HepG2 (cell line): Measurements from ENCODE around the gene UBAC1. TPM values are rescaled to one million over a fixed set of nuclear protein-coding genes. Genes with fewer than 3 reads are reported as not detected.

Experiments
- ATAC-seq: fragments of 200-7000 bp; cut with Tn5 transposase; 3 replicates; pipeline ENCODE4 v1.9.1; 2020; ENCODE audit warnings: mild to moderate bottlenecking, moderate library complexity
- BruUV-seq: library from RNA; stranded (reverse); fragments of 400-500 nt; replicated peaks from 2 replicates; lab custom pipeline; 2021; lab: Mats Ljungman, UMichigan
- CTCF ChIA-PET: fragments of 300-600 bp; formaldehyde crosslinking; extraction: SDS; loops from one replicate; lab custom pipeline; 2021; ENCODE audit warnings: low total read pairs, inconsistent platforms, low intra/inter-chr PET ratio; lab: Yijun Ruan, JAX
- POLR2A ChIA-PET: fragments of 350-600 bp; sonication (Branson Sonifier 250); formaldehyde crosslinking; loops from one replicate; lab custom pipeline; 2020; ENCODE audit warnings: antibody characterized with exemption, inconsistent platforms; lab: Yijun Ruan, JAX
- DNase-seq: peaks from one replicate; pipeline ENCODE4 v3.0.0-alpha.2; 2015; ENCODE audit warnings: low spot score
- FAIRE-seq: peaks from 3 replicates; lab custom pipeline; 2011; peaks lifted over from hg19 to GRCh38; lab: Jason Lieb, UNC
- H2AFZ ChIP-seq: one replicate; pipeline ENCODE4 v1.6.1; 2011; ENCODE audit warnings: low read length, inconsistent platforms
- H3K27ac ChIP-seq: fragments of 300-600 bp; 3 replicates; pipeline ENCODE4 v1.8.0; 2011; ENCODE audit warnings: mixed run types, mild to moderate bottlenecking, mixed read lengths, low read length, inconsistent platforms; ENCODE audit not compliant: insufficient read depth; ENCODE audit errors: extremely low read length
- H3K27me3 ChIP-seq, 2 experiments: fragments of 200-600 bp in 1 of 2; 2 replicates in 1 of 2; 3 replicates in 1 of 2; pipeline versions ENCODE4 v1.6.0 to v1.8.0; 2011; ENCODE audit warnings: low read length in 2 of 2, mild to moderate bottlenecking in 2 of 2, moderate library complexity in 2 of 2, inconsistent platforms in 1 of 2; ENCODE audit not compliant: insufficient read depth in 2 of 2, control insufficient read depth in 1 of 2
- H3K36me3 ChIP-seq, 2 experiments: fragments of 200-600 bp in 1 of 2; replicated peaks in 1 of 2; 2 replicates in 1 of 2; 3 replicates in 1 of 2; pipeline versions ENCODE4 v1.5.1 to v1.8.0; 2011; ENCODE audit warnings: low read length in 2 of 2, inconsistent platforms in 1 of 2; ENCODE audit not compliant: insufficient read depth in 2 of 2, control insufficient read depth in 1 of 2
- H3K4me1 ChIP-seq: 2 replicates; pipeline ENCODE4 v1.5.1; 2012; ENCODE audit warnings: low read length, inconsistent platforms; ENCODE audit not compliant: insufficient read depth
- H3K4me2 ChIP-seq: 2 replicates; pipeline ENCODE4 v1.6.0; 2011; ENCODE audit warnings: low read depth, low read length, inconsistent platforms
- H3K4me3 ChIP-seq, 3 experiments: fragments of 200-600 bp in 1 of 3; sonication (generic), shearing (Covaris generic) in 1 of 3; replicated peaks in 1 of 3; 2 replicates each; pipeline ENCODE4 v1.5.1; 2011 to 2016; ENCODE audit warnings: low read length in 3 of 3, inconsistent platforms in 2 of 3, low read depth in 2 of 3, mild to moderate bottlenecking in 2 of 3, control low read depth in 1 of 3, mixed read lengths in 1 of 3; ENCODE audit not compliant: insufficient read depth in 1 of 3
- H3K79me2 ChIP-seq: one replicate; pipeline ENCODE4 v1.6.1; 2011; ENCODE audit warnings: low read length, inconsistent platforms; ENCODE audit not compliant: insufficient read depth
- H3K9ac ChIP-seq: 2 replicates; pipeline ENCODE4 v1.6.0; 2011; ENCODE audit warnings: mild to moderate bottlenecking, low read depth, low read length, inconsistent platforms; ENCODE audit not compliant: insufficient read depth
- H3K9me3 ChIP-seq: 2 replicates; pipeline ENCODE4 v1.5.1; 2012; ENCODE audit warnings: mild to moderate bottlenecking, low read length
- H4K20me1 ChIP-seq: 2 replicates; pipeline ENCODE4 v1.6.0; 2011; ENCODE audit warnings: inconsistent platforms, mild to moderate bottlenecking, low read length, moderate library complexity; ENCODE audit not compliant: insufficient read depth
- ATF7 ChIP-seq, 2 experiments: fragments of 450-650 bp in 1 of 2; sonication (generic) in 1 of 2; formaldehyde crosslinking in 1 of 2; IDR thresholded peaks; 2 replicates each; pipeline versions ENCODE4 v1.4.0 to v1.6.1; 2016 to 2020; ENCODE audit warnings: antibody characterized with exemption in 1 of 2, mild to moderate bottlenecking in 1 of 2, missing genetic modification reagents in 1 of 2
- CBFB ChIP-seq: sonication (generic); formaldehyde crosslinking; IDR thresholded peaks from 2 replicates; pipeline ENCODE4 v1.4.0; 2020; ENCODE audit warnings: missing genetic modification reagents
- EEA1 ChIP-seq: sonication (generic); formaldehyde crosslinking; IDR thresholded peaks from 2 replicates; pipeline ENCODE4 v1.5.1; 2020; ENCODE audit warnings: mild to moderate bottlenecking, missing genetic modification reagents, borderline replicate concordance
- NFE2 ChIP-seq: sonication (generic); formaldehyde crosslinking; IDR thresholded peaks from 2 replicates; pipeline ENCODE4 v1.4.0; 2020; ENCODE audit warnings: missing genetic modification reagents
- SOX5 ChIP-seq: IDR thresholded peaks from 2 replicates; pipeline ENCODE4 v1.6.1; 2016; ENCODE audit warnings: borderline replicate concordance
- SP4 ChIP-seq: sonication (generic); formaldehyde crosslinking; IDR thresholded peaks from 2 replicates; pipeline ENCODE4 v1.8.1; 2023; ENCODE audit warnings: mild to moderate bottlenecking, missing genetic modification reagents
- XBP1 ChIP-seq: sonication (generic); formaldehyde crosslinking; IDR thresholded peaks from 2 replicates; pipeline ENCODE4 v1.5.0; 2020; ENCODE audit warnings: missing genetic modification reagents
- ZNF234 ChIP-seq: sonication (generic); formaldehyde crosslinking; conservative IDR thresholded peaks from 2 replicates; pipeline ENCODE4 v1.5.1; 2020; ENCODE audit warnings: mild to moderate bottlenecking, missing genetic modification reagents
- ZNF460 ChIP-seq: sonication (generic); formaldehyde crosslinking; IDR thresholded peaks from 2 replicates; pipeline ENCODE4 v1.5.1; 2020; ENCODE audit warnings: missing genetic modification reagents, mild to moderate bottlenecking, borderline replicate concordance
- WGBS: methylation state at CpG from one replicate; pipeline ENCODE4 v1.1.6; 2017; ENCODE audit warnings: low lambda C conversion rate; 5-methylcytosine and 5-hydroxymethylcytosine counted together
- in situ Hi-C: cut with HindIII; loops from 2 replicates; pipeline ENCODE4 v1.10.0; 2017; ENCODE audit warnings: low pct_unique_long_range_greater_than_20kb; ENCODE audit not compliant: extremely low pct_ligation_motif_present
- intact Hi-C: fragments of 100-400 bp; cut with micrococcal nuclease; formaldehyde crosslinking; loops from one replicate; pipeline ENCODE4 v1.10.0; 2022; ENCODE audit not compliant: unreplicated experiment
- polyA plus RNA-seq, 8 experiments: library from polyadenylated mRNA; depleted of rRNA in 3 of 8; stranded (reverse) in 7 of 8; unstranded in 1 of 8; fragments of >200 nt; fragmentation: Illumina TruSeq in 4 of 8; extraction: Trizol in 4 of 8; gene quantifications; 2 replicates each; pipeline versions ENCODE4 v1.2.1 to v1.2.3, GENCODE V29; 2011 to 2016; ENCODE audit warnings: low read depth in 4 of 8, missing spikeins in 1 of 8, mixed read lengths in 1 of 8; ENCODE audit not compliant: insufficient read depth in 1 of 8
- total RNA-seq, 5 experiments: library from RNA; depleted of rRNA; stranded (reverse); fragments of >200 nt; fragmentation: Illumina TruSeq; extraction: Trizol; gene quantifications; 2 replicates each; pipeline ENCODE4 v1.2.3, GENCODE V29; 2016; ENCODE audit warnings: low read depth in 1 of 5
- TF ChIP-seq, protein P1 (sequence below): sonication (generic); formaldehyde crosslinking; IDR thresholded peaks from 2 replicates; pipeline ENCODE4 v1.5.0; 2020; ENCODE audit warnings: missing genetic modification reagents
- TF ChIP-seq, protein P2 (sequence below): sonication (generic); formaldehyde crosslinking; IDR thresholded peaks from 2 replicates; pipeline ENCODE4 v1.5.1; 2020; ENCODE audit warnings: missing genetic modification reagents, mild to moderate bottlenecking, borderline replicate concordance
- TF ChIP-seq, protein P3 (sequence below): IDR thresholded peaks from 2 replicates; pipeline ENCODE4 v1.6.1; 2016; ENCODE audit warnings: mild to moderate bottlenecking
- TF ChIP-seq, protein P4 (sequence below): IDR thresholded peaks from 2 replicates; pipeline ENCODE4 v1.6.1; 2016; ENCODE audit warnings: missing compliant biosample characterization, missing genetic modification reagents, borderline replicate concordance
- TF ChIP-seq, protein P5 (sequence below): sonication (generic); formaldehyde crosslinking; IDR thresholded peaks from 2 replicates; pipeline ENCODE4 v1.5.0; 2020; ENCODE audit warnings: mild to moderate bottlenecking, missing genetic modification reagents

Gene UBAC1
- total and polyA plus RNA-seq, 2 of the 13 experiments (the other 11 are each of a cell fraction or from before 2014, with no cell fraction given), result 32.2 to 34.1 TPM

DNA sequence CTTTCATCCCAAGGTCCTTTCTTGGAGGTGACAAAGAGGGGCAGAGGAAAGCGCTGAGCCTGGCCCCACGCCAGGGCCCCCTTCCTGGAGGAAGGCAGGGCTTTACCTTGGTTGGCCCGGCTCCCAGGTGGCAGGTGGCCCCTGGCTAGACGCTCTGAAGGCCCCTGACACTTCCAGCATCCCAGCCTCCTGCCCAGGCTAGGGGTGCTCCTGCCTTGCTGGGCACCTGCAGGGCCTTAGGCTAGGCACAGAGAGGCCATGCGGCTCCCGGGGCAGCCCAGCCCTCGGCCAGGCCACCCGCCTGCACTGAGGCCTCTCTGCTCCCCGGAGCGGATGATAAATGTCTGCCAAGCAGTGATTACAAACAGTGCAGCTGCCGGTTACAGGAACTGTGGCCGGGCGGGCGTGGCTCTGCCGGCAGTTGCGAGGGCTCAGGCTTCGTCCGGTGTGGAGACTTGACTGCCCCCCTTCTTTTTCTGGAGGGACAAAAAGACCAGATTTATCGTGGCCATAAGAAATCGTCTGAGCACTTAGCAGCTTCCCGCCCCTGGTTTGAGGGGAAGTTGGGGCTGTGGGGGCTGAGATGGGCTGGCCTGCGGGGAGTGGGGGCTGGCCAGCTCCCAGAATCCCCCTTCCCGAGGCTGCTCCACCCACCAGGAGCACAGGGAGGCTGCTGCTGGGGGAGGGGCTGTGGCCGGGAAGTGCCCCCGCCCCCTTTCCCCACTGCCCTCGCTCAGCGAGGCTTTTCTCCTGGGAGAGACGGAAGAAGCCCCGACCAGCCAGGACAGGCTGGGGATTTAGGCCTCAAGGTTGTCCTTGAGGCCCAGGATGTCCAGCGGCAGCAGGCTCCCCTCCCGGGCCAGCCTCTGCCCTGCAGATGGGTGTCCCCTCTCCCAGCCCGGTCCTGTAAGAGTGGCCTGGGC, 31.6 kb upstream of the UBAC1 start:
- BruUV-seq, result no TSS peak
- H2AFZ ChIP-seq, result no peak overlapping the region
- peak overlapping the region; percentile 65 to 88 (median 74) for H3K4me3 ChIP-seq
- intact Hi-C loops (loop anchor here (1.0 to 5.0 kb wide), 2 partner anchors 16 to 60 kb away; no protein-coding TSS in a partner anchor), in situ Hi-C loops (loop anchor here (25.0 kb wide), 1 partner anchor 270 kb away; no protein-coding TSS in a partner anchor)
- peak; percentile 81 for DNase-seq
- no peaks in the 10 kb centered on the region for H3K9me3 ChIP-seq
- peak overlapping the region; percentile 98 for H3K27ac ChIP-seq
- ATAC-seq, result peak; percentile 38
- no peaks in the 10 kb centered on the region for H4K20me1 ChIP-seq
- ChIA-PET POLR2A (interaction anchor here (0.8 to 4.6 kb wide), 12 partner anchors 10 to 126 kb away, joined by 3 to 99 read pairs (median 26); partner anchors contain the start of genes NACC2 and TMEM250), CTCF (no interaction called here)
- H3K36me3 ChIP-seq, result no peaks in the 10 kb centered on the region
- peak; percentile 70 for FAIRE-seq
- H3K9ac ChIP-seq, result peak overlapping the region; percentile 94
- peak overlapping the region; percentile 99 for H3K4me2 ChIP-seq
- no peaks in the 10 kb centered on the region for H3K79me2 ChIP-seq
- peaks cover 2 to 19% of the 10 kb centered on the region in 2 experiments; a peak in 3 of 5 replicates for H3K27me3 ChIP-seq
- peaks cover 72% of the 10 kb centered on the region for H3K4me1 ChIP-seq
- 0% methylated on average over 13 of the region's 32 CpGs for WGBS
- TF ChIP-seq ZNF234 (CRISPR knock-in tag), result peak; percentile 32; the same call in 1 of the 2 replicates
- TF ChIP-seq XBP1, result no peak
- TF ChIP-seq EEA1 (CRISPR knock-in tag), result no peak
- TF ChIP-seq ZNF460 (CRISPR knock-in tag), result no peak
- TF ChIP-seq, protein P1, sequence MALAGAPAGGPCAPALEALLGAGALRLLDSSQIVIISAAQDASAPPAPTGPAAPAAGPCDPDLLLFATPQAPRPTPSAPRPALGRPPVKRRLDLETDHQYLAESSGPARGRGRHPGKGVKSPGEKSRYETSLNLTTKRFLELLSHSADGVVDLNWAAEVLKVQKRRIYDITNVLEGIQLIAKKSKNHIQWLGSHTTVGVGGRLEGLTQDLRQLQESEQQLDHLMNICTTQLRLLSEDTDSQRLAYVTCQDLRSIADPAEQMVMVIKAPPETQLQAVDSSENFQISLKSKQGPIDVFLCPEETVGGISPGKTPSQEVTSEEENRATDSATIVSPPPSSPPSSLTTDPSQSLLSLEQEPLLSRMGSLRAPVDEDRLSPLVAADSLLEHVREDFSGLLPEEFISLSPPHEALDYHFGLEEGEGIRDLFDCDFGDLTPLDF (CRISPR knock-in tag), result no peak
- TF ChIP-seq, protein P2, sequence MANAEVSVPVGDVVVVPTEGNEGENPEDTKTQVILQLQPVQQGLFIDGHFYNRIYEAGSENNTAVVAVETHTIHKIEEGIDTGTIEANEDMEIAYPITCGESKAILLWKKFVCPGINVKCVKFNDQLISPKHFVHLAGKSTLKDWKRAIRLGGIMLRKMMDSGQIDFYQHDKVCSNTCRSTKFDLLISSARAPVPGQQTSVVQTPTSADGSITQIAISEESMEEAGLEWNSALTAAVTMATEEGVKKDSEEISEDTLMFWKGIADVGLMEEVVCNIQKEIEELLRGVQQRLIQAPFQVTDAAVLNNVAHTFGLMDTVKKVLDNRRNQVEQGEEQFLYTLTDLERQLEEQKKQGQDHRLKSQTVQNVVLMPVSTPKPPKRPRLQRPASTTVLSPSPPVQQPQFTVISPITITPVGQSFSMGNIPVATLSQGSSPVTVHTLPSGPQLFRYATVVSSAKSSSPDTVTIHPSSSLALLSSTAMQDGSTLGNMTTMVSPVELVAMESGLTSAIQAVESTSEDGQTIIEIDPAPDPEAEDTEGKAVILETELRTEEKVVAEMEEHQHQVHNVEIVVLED (CRISPR knock-in tag), result no peak
- TF ChIP-seq, protein P3, sequence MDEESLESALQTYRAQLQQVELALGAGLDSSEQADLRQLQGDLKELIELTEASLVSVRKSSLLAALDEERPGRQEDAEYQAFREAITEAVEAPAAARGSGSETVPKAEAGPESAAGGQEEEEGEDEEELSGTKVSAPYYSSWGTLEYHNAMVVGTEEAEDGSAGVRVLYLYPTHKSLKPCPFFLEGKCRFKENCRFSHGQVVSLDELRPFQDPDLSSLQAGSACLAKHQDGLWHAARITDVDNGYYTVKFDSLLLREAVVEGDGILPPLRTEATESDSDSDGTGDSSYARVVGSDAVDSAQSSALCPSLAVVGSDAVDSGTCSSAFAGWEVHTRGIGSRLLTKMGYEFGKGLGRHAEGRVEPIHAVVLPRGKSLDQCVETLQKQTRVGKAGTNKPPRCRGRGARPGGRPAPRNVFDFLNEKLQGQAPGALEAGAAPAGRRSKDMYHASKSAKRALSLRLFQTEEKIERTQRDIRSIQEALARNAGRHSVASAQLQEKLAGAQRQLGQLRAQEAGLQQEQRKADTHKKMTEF (CRISPR knock-in tag), result peak; percentile 89
- TF ChIP-seq CBFB, result no peak
- TF ChIP-seq, protein P4, sequence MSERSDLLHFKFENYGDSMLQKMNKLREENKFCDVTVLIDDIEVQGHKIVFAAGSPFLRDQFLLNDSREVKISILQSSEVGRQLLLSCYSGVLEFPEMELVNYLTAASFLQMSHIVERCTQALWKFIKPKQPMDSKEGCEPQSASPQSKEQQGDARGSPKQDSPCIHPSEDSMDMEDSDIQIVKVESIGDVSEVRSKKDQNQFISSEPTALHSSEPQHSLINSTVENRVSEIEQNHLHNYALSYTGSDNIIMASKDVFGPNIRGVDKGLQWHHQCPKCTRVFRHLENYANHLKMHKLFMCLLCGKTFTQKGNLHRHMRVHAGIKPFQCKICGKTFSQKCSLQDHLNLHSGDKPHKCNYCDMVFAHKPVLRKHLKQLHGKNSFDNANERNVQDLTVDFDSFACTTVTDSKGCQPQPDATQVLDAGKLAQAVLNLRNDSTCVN (CRISPR knock-in tag), result peak; percentile 45; the same call in 1 of the 2 replicates
- no peak for TF ChIP-seq ATF7 (IDR thresholded peaks at IDR 0.05)
- no peak for TF ChIP-seq ATF7 (CRISPR knock-in tag; IDR thresholded peaks at IDR 0.05)
- TF ChIP-seq NFE2 (CRISPR knock-in tag), result no peak
- peak; percentile 32 for TF ChIP-seq SOX5 (CRISPR knock-in tag)
- TF ChIP-seq, protein P5, sequence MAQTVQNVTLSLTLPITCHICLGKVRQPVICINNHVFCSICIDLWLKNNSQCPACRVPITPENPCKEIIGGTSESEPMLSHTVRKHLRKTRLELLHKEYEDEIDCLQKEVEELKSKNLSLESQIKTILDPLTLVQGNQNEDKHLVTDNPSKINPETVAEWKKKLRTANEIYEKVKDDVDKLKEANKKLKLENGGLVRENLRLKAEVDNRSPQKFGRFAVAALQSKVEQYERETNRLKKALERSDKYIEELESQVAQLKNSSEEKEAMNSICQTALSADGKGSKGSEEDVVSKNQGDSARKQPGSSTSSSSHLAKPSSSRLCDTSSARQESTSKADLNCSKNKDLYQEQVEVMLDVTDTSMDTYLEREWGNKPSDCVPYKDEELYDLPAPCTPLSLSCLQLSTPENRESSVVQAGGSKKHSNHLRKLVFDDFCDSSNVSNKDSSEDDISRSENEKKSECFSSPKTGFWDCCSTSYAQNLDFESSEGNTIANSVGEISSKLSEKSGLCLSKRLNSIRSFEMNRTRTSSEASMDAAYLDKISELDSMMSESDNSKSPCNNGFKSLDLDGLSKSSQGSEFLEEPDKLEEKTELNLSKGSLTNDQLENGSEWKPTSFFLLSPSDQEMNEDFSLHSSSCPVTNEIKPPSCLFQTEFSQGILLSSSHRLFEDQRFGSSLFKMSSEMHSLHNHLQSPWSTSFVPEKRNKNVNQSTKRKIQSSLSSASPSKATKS (CRISPR knock-in tag), result peak; percentile 13; the same call in 1 of the 2 replicates
- peak; percentile 75 for TF ChIP-seq SP4 (CRISPR knock-in tag)
